Measurements from ENCODE around the gene FAM89B.

Gene FAM89B

DNA sequence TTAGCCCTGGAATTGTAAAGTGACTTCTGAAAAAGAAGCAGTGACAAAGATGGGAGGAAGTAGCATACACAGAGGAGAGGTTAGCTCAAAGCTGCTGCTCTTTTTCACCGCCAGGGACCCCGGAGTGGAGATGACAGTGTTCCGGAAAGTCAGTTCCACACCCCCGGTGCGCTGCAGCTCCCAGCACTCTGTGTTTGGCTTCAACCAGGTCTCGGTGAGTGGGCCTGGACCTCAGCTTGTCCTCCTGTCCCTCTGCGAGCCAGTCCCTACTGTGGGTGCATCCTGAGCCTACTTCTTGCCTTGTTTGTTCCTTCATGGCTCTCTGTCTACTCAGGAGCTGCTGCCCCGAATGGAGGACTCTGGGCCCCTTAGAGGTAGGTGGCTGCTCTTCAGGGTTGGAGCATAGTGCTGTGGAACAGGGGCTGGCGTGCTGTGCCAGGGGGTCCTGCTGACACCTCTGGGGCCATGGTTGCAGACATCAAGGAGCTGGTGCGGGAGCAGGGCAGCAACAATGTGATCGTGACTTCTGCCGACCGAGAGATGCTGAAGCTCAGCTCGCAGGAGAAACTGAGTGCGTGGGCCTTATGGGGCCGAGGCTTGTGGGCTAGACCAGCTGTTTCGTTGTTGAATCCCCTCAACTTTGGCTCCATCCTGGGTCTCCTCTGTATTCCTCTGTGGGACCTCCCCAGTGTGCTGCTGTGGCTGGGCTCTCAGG, 45.0 kb downstream of the FAM89B start:
- H3K27ac ChIP-seq (ENCODE audit: low read depth, low read length) = no peak overlapping the region
- no peak overlapping the region for H3K9ac ChIP-seq (ENCODE audit: low read depth, low read length)
- no peaks in the 10 kb centered on the region for H3K9me3 ChIP-seq (ENCODE audit: control insufficient read depth, insufficient read depth, low read length)
- no peaks in the 10 kb centered on the region for H3K4me1 ChIP-seq (ENCODE audit: control insufficient read depth, insufficient read depth, low read length)
- peaks cover 59% of the 10 kb centered on the region for H3K36me3 ChIP-seq (ENCODE audit: control insufficient read depth, insufficient read depth, low read length)
- no peaks in the 10 kb centered on the region for H3K27me3 ChIP-seq (ENCODE audit: control insufficient read depth, insufficient read depth, low read length)
- H3K4me3 ChIP-seq (ENCODE audit: low read depth, low read length) = 0 out of 2 replicates have a peak overlapping the region, but pooled peaks have one; percentile 88

DNA sequence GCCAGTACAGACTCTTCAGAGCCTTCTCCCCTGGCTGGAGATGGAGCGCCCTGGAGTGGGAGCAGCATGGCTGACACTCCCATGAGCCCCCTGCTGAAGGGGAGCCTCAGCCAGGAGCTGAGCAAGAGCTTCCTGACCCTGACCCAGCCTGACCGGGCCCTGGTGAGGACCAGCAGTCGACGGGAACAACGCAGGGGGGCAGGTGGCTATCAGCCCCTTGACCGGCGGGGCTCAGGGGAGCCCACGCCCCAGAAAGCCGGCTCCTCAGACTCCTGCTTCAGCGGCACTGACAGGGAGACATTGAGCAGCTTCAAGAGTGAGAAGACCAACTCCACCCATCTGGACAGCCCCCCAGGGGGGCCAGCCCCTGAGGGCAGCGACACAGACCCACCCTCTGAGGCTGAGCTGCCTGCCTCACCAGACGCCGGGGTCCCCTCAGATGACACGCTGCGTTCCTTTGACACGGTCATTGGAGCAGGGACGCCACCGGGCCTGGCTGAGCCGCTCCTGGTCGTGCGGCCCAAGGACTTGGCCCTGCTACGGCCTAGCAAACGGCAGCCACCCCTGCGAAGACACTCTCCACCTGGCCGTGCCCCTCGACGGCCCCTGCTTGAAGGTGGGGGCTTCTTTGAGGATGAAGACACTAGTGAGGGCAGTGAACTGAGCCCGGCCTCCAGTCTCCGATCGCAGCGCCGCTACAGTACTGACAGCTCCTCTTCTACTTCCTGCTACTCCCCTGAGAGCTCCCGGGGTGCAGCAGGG, 45.8 kb downstream of the FAM89B start:
- Histone ChIP-seq H3K9me3 (ENCODE audit: control insufficient read depth, insufficient read depth, low read length) (no peaks in the 10 kb centered on the region), H3K4me1 (ENCODE audit: control insufficient read depth, insufficient read depth, low read length) (no peaks in the 10 kb centered on the region), H3K36me3 (ENCODE audit: control insufficient read depth, insufficient read depth, low read length) (peaks cover 58% of the 10 kb centered on the region), H3K27ac (ENCODE audit: low read depth, low read length) (no peak overlapping the region), H3K4me3 (ENCODE audit: low read depth, low read length) (no peak overlapping the region), H3K27me3 (ENCODE audit: control insufficient read depth, insufficient read depth, low read length) (no peaks in the 10 kb centered on the region), H3K9ac (ENCODE audit: low read depth, low read length) (no peak overlapping the region)

DNA sequence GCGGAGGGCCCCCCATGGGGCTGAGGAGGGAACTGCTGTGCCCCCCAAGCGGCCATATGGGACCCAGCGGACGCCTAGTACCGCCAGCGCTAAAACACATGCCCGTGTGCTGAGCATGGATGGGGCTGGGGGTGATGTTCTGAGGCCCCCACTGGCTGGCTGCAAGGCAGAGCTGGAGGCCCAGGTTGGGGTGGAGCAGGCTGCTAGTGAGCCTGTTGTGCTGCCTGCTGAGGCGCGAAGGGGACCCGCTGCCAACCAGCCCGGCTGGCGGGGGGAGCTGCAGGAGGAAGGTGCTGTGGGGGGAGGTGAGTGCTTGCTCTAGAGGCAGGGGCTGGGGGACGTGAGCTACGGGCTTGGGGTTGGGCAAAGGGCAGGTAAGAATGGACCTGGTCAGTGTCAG, 46.4 kb downstream of the FAM89B start:
- Histone ChIP-seq H3K36me3 (ENCODE audit: control insufficient read depth, insufficient read depth, low read length) (peaks cover 64% of the 10 kb centered on the region), H3K4me1 (ENCODE audit: control insufficient read depth, insufficient read depth, low read length) (no peaks in the 10 kb centered on the region)

DNA sequence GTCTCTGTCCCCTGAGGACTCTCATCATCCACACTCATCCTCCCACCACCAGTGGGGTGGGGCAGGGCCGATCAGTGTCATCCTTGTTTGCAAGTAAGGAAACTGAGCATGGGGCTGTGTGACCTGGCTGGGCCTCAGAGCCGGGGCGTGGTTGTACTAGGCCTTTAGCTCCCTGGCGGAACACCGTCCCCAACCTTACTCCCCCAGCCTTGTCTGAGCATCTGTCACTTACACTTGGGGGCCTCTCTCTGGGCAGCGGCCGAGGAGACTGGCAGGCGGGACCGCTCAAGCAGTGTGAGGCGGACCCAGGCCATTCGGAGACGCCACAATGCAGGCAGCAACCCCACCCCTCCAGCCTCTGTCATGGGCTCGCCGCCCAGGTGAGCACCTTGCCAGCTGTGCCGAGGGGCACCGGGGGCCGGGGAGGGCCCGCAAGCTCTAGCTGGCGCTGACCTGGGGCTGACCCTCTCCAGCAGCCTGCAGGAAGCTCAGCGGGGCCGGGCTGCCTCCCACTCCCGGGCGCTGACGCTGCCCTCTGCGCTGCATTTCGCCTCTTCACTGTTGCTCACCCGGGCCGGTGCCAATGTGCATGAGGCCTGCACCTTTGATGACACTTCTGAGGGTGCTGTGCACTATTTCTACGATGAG, 47.1 kb downstream of the FAM89B start:
- Histone ChIP-seq H3K4me1 (ENCODE audit: control insufficient read depth, insufficient read depth, low read length) (no peaks in the 10 kb centered on the region), H3K9ac (ENCODE audit: low read depth, low read length) (no peak overlapping the region), H3K27ac (ENCODE audit: low read depth, low read length) (no peak overlapping the region), H3K9me3 (ENCODE audit: control insufficient read depth, insufficient read depth, low read length) (no peaks in the 10 kb centered on the region), H3K36me3 (ENCODE audit: control insufficient read depth, insufficient read depth, low read length) (peaks cover 70% of the 10 kb centered on the region), H3K27me3 (ENCODE audit: control insufficient read depth, insufficient read depth, low read length) (no peaks in the 10 kb centered on the region), H3K4me3 (ENCODE audit: low read depth, low read length) (no peak overlapping the region)

More for the DNA sequence above, 46.4 kb downstream of the FAM89B start:
- Histone ChIP-seq H3K27me3 (ENCODE audit: control insufficient read depth, insufficient read depth, low read length) (no peaks in the 10 kb centered on the region), H3K9me3 (ENCODE audit: control insufficient read depth, insufficient read depth, low read length) (no peaks in the 10 kb centered on the region), H3K27ac (ENCODE audit: low read depth, low read length) (no peak overlapping the region), H3K4me3 (ENCODE audit: low read depth, low read length) (no peak overlapping the region), H3K9ac (ENCODE audit: low read depth, low read length) (no peak overlapping the region)

DNA sequence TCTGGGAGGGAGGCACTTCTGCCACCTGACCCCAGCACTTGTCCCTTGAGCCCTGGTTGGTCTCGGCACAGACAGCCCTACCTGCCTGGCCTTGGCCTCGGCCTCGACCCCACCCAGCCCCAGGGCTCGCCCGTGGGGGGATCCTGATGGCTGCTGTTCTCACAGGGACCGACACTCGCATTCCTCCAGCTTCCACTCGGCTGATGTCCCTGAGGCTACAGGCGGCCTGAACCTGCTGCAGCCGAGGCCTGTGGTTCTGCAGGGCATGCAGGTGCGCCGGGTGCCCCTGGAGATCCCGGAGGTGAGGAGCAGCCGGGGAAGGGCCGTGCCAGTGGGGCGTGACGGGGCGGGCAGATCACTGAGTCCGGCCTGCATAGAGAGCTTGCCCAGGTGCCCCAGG, 48.3 kb downstream of the FAM89B start:
- H3K36me3 ChIP-seq (ENCODE audit: control insufficient read depth, insufficient read depth, low read length) = peaks cover 81% of the 10 kb centered on the region
- no peak overlapping the region for H3K9ac ChIP-seq (ENCODE audit: low read depth, low read length)

DNA sequence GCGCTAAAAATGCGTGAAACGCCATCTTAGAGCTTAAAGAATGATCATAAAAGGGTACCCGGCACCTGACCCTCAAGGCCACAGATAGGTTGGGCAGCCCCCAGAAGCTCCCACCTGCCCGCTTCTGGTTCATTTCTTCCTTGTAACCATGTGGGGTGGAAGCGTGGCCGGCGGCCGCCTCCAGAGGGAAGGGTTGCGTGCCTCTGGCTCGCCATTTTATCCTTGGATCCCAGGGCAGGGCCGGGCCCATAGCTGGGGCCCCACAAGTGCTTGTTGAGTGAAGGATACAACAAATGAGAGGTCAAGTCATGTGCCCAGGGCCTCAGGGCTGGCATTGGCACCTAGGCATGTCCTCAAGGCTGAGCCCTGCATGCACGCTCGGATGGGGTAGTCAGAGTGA, 49.1 kb downstream of the FAM89B start:
- H3K36me3 ChIP-seq (ENCODE audit: control insufficient read depth, insufficient read depth, low read length) = peaks cover 89% of the 10 kb centered on the region
- H3K9ac ChIP-seq (ENCODE audit: low read depth, low read length) = no peak overlapping the region
- H3K27me3 ChIP-seq (ENCODE audit: control insufficient read depth, insufficient read depth, low read length) = no peaks in the 10 kb centered on the region
- H3K9me3 ChIP-seq (ENCODE audit: control insufficient read depth, insufficient read depth, low read length) = no peaks in the 10 kb centered on the region
- no peak overlapping the region for H3K4me3 ChIP-seq (ENCODE audit: low read depth, low read length)
- H3K27ac ChIP-seq (ENCODE audit: low read depth, low read length) = no peak overlapping the region
- H3K4me1 ChIP-seq (ENCODE audit: control insufficient read depth, insufficient read depth, low read length) = no peaks in the 10 kb centered on the region

More for the DNA sequence above, 48.3 kb downstream of the FAM89B start:
- no peak overlapping the region for H3K4me3 ChIP-seq (ENCODE audit: low read depth, low read length)
- no peaks in the 10 kb centered on the region for H3K4me1 ChIP-seq (ENCODE audit: control insufficient read depth, insufficient read depth, low read length)
- no peaks in the 10 kb centered on the region for H3K9me3 ChIP-seq (ENCODE audit: control insufficient read depth, insufficient read depth, low read length)
- no peaks in the 10 kb centered on the region for H3K27me3 ChIP-seq (ENCODE audit: control insufficient read depth, insufficient read depth, low read length)
- H3K27ac ChIP-seq (ENCODE audit: low read depth, low read length) = no peak overlapping the region

DNA sequence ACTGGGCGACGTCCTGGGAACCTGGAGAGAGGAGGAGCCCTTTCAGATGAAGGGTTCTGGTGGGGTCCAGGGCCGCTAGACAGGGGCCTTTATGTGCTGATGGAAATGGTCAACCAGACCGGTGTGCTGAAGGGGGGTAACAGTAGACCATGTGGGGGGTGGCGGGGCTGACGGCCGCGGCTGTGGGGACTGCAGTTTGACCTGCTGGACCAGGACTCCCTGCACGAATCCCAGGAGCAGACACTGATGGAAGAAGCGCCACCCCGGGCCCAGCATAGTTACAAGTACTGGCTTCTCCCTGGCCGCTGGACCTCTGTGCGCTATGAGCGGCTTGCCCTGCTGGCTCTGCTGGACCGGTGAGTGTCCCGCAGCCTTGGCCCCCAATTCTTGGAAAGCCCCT, 49.7 kb downstream of the FAM89B start:
- H3K4me1 ChIP-seq (ENCODE audit: control insufficient read depth, insufficient read depth, low read length) = no peaks in the 10 kb centered on the region

DNA sequence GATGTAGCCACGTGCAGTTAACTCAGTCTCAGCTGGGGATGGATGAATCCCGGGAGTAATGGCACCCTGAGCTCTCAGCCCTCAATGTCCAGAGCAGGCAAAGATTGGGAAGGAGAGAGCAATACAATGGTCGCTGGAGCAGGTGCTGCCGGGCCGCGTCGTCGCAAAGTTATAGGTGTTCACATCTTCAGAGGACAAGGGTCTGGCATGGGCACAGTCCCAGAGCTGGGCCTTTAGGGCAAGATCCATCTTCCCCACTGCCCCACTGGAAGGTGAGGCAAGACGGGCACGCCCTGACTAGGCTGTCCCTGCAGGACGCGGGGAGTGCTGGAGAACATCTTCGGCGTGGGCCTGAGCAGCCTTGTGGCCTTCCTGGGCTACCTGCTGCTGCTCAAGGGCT, 50.8 kb downstream of the FAM89B start:
- Histone ChIP-seq H3K9me3 (ENCODE audit: control insufficient read depth, insufficient read depth, low read length) (no peaks in the 10 kb centered on the region), H3K27ac (ENCODE audit: low read depth, low read length) (no peak overlapping the region), H3K4me1 (ENCODE audit: control insufficient read depth, insufficient read depth, low read length) (no peaks in the 10 kb centered on the region), H3K36me3 (ENCODE audit: control insufficient read depth, insufficient read depth, low read length) (peaks cover 93% of the 10 kb centered on the region), H3K4me3 (ENCODE audit: low read depth, low read length) (no peak overlapping the region), H3K27me3 (ENCODE audit: control insufficient read depth, insufficient read depth, low read length) (no peaks in the 10 kb centered on the region), H3K9ac (ENCODE audit: low read depth, low read length) (no peak overlapping the region)

More for the DNA sequence above, 49.7 kb downstream of the FAM89B start:
- Histone ChIP-seq H3K9me3 (ENCODE audit: control insufficient read depth, insufficient read depth, low read length) (no peaks in the 10 kb centered on the region), H3K9ac (ENCODE audit: low read depth, low read length) (no peak overlapping the region), H3K27me3 (ENCODE audit: control insufficient read depth, insufficient read depth, low read length) (no peaks in the 10 kb centered on the region), H3K4me3 (ENCODE audit: low read depth, low read length) (no peak overlapping the region), H3K36me3 (ENCODE audit: control insufficient read depth, insufficient read depth, low read length) (peaks cover 93% of the 10 kb centered on the region), H3K27ac (ENCODE audit: low read depth, low read length) (no peak overlapping the region)
